Activated naive CD4-positive, alpha-beta T cell treated with anti-CD3 and anti-CD28 coated beads, Interleukin-2, amount 10 ng/mL, durations not matched to agents 7 days and 5 days (primary cell): ENCODE measurements around the gene BACH2.

Experiments used
- CTCF ChIA-PET: fragments of 350-600 bp; sonication (Branson Sonifier 250); formaldehyde crosslinking; loops from one replicate; lab custom pipeline; 2021; ENCODE audit warnings: antibody characterized with exemption; lab: Charles Lee
- DNase-seq: peaks from one replicate; pipeline ENCODE4 v3.0.0-alpha.2; 2020
- H3K27ac Mint-ChIP-seq: one replicate; pipeline ENCODE4 v1.8.0; 2021; ENCODE audit warnings: mild to moderate bottlenecking, moderate library complexity, mixed read lengths
- H3K27me3 Mint-ChIP-seq: one replicate; pipeline ENCODE4 v1.8.0; 2021; ENCODE audit warnings: mild to moderate bottlenecking, mixed read lengths
- H3K36me3 Mint-ChIP-seq: one replicate; pipeline ENCODE4 v1.8.0; 2021; ENCODE audit warnings: mixed read lengths
- H3K4me1 Mint-ChIP-seq: one replicate; pipeline ENCODE4 v1.8.0; 2021; ENCODE audit warnings: mixed read lengths
- H3K4me3 Mint-ChIP-seq: one replicate; pipeline ENCODE4 v1.8.0; 2021; ENCODE audit warnings: mild to moderate bottlenecking, moderate library complexity, mixed read lengths
- H3K9me3 Mint-ChIP-seq: one replicate; pipeline ENCODE4 v1.8.0; 2021; ENCODE audit warnings: mixed read lengths

BACH2 gene

DNA sequence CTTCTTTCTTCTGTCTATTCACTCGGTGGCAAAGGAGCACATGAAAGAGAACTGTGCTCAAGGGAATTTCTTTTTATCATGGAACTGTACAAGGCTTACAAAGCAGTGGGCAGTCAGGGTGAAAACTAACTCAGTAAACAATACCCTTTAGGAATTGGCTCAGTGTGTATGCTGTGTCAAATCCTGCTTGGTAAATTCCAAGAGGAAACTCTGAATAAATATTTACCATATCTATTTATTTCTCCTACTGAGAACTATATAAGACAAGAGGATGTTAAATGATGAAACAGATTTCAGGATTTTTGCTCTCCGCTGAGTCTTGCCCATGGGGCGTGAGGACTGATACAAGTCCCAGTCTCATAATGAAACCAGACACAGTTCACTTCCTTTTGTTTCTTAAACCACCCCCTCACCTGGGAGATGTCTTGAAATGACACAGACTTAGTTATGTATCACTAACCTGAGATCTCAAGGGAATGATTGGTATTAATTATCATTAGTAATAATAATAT is 188.8 kb downstream of the BACH2 start:
- H3K9me3 Mint-ChIP-seq: peaks cover 8% of the 10 kb centered on the region
- CTCF ChIA-PET: interaction anchor here (0.7 to 3.2 kb wide), 5 partner anchors 10 to 735 kb away, joined by 3 to 7 read pairs (median 4); no protein-coding TSS in a partner anchor
- H3K27ac Mint-ChIP-seq: peak overlapping the region; percentile 24
- H3K4me1 Mint-ChIP-seq: peaks cover 96% of the 10 kb centered on the region
- H3K4me3 Mint-ChIP-seq: no peak overlapping the region
- peaks cover 48% of the 10 kb centered on the region for H3K36me3 Mint-ChIP-seq
- peak; percentile 53 for DNase-seq
- H3K27me3 Mint-ChIP-seq: no peaks in the 10 kb centered on the region

DNA sequence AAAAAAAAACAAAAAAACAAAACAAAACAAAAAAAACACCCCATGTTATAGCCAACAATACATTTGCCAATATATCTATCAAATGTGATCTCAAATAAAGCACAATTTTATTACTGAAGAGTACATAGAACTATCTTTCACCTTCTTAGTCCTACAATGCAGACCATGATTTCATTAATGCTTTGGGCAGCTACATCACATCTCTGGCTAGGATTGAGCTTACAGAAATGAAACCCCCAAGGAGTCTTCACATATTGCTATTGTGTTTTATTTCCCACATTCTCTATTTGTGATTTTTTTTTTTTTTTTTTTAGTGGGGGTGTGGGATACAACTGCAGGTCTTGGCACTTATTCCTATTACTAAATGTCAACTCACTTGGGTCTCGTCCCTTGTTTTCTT is 189.3 kb downstream of the BACH2 start:
- peak overlapping the region; percentile 24 for H3K27ac Mint-ChIP-seq
- CTCF ChIA-PET: interaction anchor here (0.7 to 1.6 kb wide), 4 partner anchors 10 to 735 kb away, joined by 3 to 4 read pairs (median 4); no protein-coding TSS in a partner anchor
- H3K4me1 Mint-ChIP-seq: peaks cover 93% of the 10 kb centered on the region
- no peak overlapping the region for H3K4me3 Mint-ChIP-seq
- H3K36me3 Mint-ChIP-seq: peaks cover 45% of the 10 kb centered on the region
- H3K27me3 Mint-ChIP-seq: no peaks in the 10 kb centered on the region
- peaks cover 5% of the 10 kb centered on the region for H3K9me3 Mint-ChIP-seq
- DNase-seq: no peak

DNA sequence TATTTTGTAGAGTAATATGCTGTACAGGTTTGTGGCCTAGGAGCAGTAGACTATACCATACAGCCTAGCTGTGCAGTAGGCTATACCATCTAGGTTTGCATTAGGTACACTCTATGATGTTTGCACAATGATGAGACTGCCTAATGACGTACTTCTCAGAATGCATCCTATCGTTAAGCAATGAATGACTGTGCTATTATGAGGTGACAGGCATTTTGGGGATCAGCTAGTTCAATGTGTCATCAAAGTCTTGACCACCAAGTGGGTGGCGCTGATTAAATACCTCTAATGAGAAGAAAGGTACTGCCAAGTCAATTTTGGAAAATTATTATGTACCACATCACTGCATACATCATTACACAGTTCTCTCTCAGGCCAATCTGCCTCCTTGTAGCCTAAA is 190.2 kb downstream of the BACH2 start:
- Mint-ChIP-seq H3K27me3 (no peaks in the 10 kb centered on the region), H3K9me3 (peaks cover 6% of the 10 kb centered on the region), H3K27ac (peak overlapping the region; percentile 64), H3K36me3 (peaks cover 39% of the 10 kb centered on the region), H3K4me3 (no peak overlapping the region), H3K4me1 (peaks cover 88% of the 10 kb centered on the region)
- CTCF ChIA-PET: interaction anchor here (0.9 to 2.1 kb wide), 7 partner anchors 9 to 189 kb away, joined by 3 to 8 read pairs (median 4); no protein-coding TSS in a partner anchor
- DNase-seq: no peak

- peak overlapping the region; percentile 64 for H3K27ac Mint-ChIP-seq
- CTCF ChIA-PET: interaction anchor here (1.0 to 2.1 kb wide), 7 partner anchors 9 to 368 kb away, joined by 3 to 8 read pairs (median 4); no protein-coding TSS in a partner anchor
- H3K36me3 Mint-ChIP-seq: peaks cover 44% of the 10 kb centered on the region
- DNase-seq: no peak
- H3K27me3 Mint-ChIP-seq: no peaks in the 10 kb centered on the region
- peaks cover 13% of the 10 kb centered on the region for H3K9me3 Mint-ChIP-seq
- peaks cover 88% of the 10 kb centered on the region for H3K4me1 Mint-ChIP-seq
- H3K4me3 Mint-ChIP-seq: no peak overlapping the region
Measured at GRCh38 chr6:90105506-90106170, 191.0 kb downstream of the BACH2 start.

GRCh38 chr6:90103056-90103800 is 193.4 kb downstream of the BACH2 start:
- CTCF ChIA-PET: no interaction called here
- Mint-ChIP-seq H3K4me3 (peak overlapping the region; percentile 14), H3K9me3 (peaks cover 10% of the 10 kb centered on the region), H3K4me1 (peaks cover 86% of the 10 kb centered on the region), H3K27me3 (no peaks in the 10 kb centered on the region), H3K27ac (peak overlapping the region; percentile 81), H3K36me3 (peaks cover 45% of the 10 kb centered on the region)
- DNase-seq: peak; percentile 40

DNA sequence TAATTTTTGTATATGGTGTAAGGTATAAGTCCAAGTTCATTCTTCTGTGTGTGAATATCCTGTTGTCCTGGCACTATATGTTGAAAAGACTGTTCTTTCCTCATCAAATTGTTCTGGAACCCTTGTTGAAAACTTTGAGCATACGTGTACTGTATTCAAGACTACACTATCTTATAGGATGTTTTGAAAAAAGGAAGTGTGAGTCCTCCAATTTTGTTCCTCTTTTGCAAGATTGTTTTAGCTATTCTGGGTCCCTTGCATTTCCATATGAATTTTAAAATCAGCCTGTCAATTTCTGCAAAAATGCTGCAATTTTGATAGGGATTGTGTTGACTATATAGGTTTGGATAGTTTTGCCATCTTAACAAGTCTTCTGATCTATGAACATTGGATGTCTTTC is 195.2 kb downstream of the BACH2 start:
- Mint-ChIP-seq H3K36me3 (peaks cover 47% of the 10 kb centered on the region), H3K9me3 (peaks cover 10% of the 10 kb centered on the region), H3K27ac (no peak overlapping the region), H3K27me3 (no peaks in the 10 kb centered on the region), H3K4me3 (no peak overlapping the region), H3K4me1 (peaks cover 89% of the 10 kb centered on the region)
- DNase-seq: no peak
- CTCF ChIA-PET: no interaction called here

GRCh38 chr6:90100059-90100665 is 196.5 kb downstream of the BACH2 start:
- peaks cover 51% of the 10 kb centered on the region for H3K36me3 Mint-ChIP-seq
- no peak overlapping the region for H3K4me3 Mint-ChIP-seq
- H3K9me3 Mint-ChIP-seq: peaks cover 10% of the 10 kb centered on the region
- H3K4me1 Mint-ChIP-seq: peaks cover 89% of the 10 kb centered on the region
- no peak for DNase-seq
- H3K27me3 Mint-ChIP-seq: no peaks in the 10 kb centered on the region
- CTCF ChIA-PET: interaction anchor here (2.7 kb wide), 1 partner anchor 17 kb away, joined by 13 read pairs; no protein-coding TSS in a partner anchor
- H3K27ac Mint-ChIP-seq: peak overlapping the region; percentile 4

DNA sequence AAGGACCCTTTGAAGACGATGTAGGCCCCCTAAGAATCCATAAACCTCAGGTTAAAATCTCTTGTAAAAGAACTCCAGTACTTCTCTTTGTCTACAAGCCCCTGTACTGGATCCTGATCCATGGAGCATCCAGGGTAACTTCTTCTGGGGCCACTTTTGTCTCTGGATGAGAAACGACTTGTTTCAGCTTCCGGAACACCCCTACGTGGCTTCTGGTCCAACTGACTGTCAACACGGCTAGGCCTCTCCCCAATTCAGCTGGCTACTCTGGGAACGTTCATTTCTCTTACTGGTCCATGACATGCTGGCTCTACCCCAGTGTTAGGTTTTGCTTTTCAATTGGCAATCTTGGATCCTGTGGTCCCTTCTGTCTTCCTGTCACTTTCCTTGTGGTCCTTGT is 198.0 kb downstream of the BACH2 start:
- CTCF ChIA-PET: interaction anchor here (0.6 to 2.7 kb wide), 8 partner anchors 11 to 190 kb away, joined by 3 to 13 read pairs (median 3); no protein-coding TSS in a partner anchor
- H3K27me3 Mint-ChIP-seq: no peaks in the 10 kb centered on the region
- H3K4me3 Mint-ChIP-seq: no peak overlapping the region
- H3K27ac Mint-ChIP-seq: peak overlapping the region; percentile 78
- H3K9me3 Mint-ChIP-seq: peaks cover 10% of the 10 kb centered on the region
- peaks cover 47% of the 10 kb centered on the region for H3K36me3 Mint-ChIP-seq
- DNase-seq: no peak
- peaks cover 89% of the 10 kb centered on the region for H3K4me1 Mint-ChIP-seq

- Mint-ChIP-seq H3K36me3 (peaks cover 46% of the 10 kb centered on the region), H3K4me1 (peaks cover 85% of the 10 kb centered on the region), H3K27me3 (no peaks in the 10 kb centered on the region), H3K9me3 (peaks cover 10% of the 10 kb centered on the region), H3K4me3 (peak overlapping the region; percentile 7), H3K27ac (peak overlapping the region; percentile 78)
- peak; percentile 51 for DNase-seq
- CTCF ChIA-PET: interaction anchor here (0.6 to 2.7 kb wide), 10 partner anchors 10 to 191 kb away, joined by 3 to 13 read pairs (median 4); no protein-coding TSS in a partner anchor
Measured at GRCh38 chr6:90098001-90098531, 198.6 kb downstream of the BACH2 start.

GRCh38 chr6:90097356-90097755 is 199.3 kb downstream of the BACH2 start:
- H3K4me1 Mint-ChIP-seq: peaks cover 81% of the 10 kb centered on the region
- peaks cover 8% of the 10 kb centered on the region for H3K9me3 Mint-ChIP-seq
- peaks cover 47% of the 10 kb centered on the region for H3K36me3 Mint-ChIP-seq
- no peak for DNase-seq
- H3K27ac Mint-ChIP-seq: peak overlapping the region; percentile 78
- H3K4me3 Mint-ChIP-seq: no peak overlapping the region
- CTCF ChIA-PET: interaction anchor here (1.0 to 2.7 kb wide), 9 partner anchors 8 to 191 kb away, joined by 3 to 13 read pairs (median 4); no protein-coding TSS in a partner anchor
- H3K27me3 Mint-ChIP-seq: no peaks in the 10 kb centered on the region

GRCh38 chr6:90096818-90097217 is 199.8 kb downstream of the BACH2 start:
- Mint-ChIP-seq H3K4me3 (no peak overlapping the region), H3K4me1 (peaks cover 78% of the 10 kb centered on the region), H3K36me3 (peaks cover 47% of the 10 kb centered on the region), H3K9me3 (peaks cover 8% of the 10 kb centered on the region), H3K27me3 (no peaks in the 10 kb centered on the region), H3K27ac (peak overlapping the region; percentile 61)
- CTCF ChIA-PET: interaction anchor here (0.9 to 1.6 kb wide), 6 partner anchors 9 to 182 kb away, joined by 3 to 4 read pairs (median 4); no protein-coding TSS in a partner anchor
- no peak for DNase-seq

DNA sequence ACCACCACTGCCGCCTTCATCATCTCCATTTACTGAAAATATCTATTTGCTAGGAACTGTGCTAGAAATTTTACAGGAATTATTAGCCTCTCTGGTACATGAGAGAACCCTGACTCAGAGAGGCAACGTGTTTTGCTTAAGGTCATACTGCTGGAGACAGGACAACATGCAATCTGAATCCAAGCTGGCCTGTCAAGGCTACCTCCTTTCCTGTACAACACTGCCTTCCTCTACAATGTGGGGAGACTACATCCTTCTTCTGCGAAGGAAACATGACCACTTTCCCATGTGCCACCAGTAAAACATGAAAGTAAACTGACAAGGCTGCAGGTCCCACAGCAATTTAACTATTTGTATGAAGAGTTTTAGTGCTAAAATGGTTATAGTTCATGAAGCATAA is 200.9 kb downstream of the BACH2 start:
- H3K36me3 Mint-ChIP-seq: peaks cover 43% of the 10 kb centered on the region
- CTCF ChIA-PET: interaction anchor here (0.8 to 3.0 kb wide), 5 partner anchors 10 to 183 kb away, joined by 3 to 8 read pairs (median 4); no protein-coding TSS in a partner anchor
- H3K27me3 Mint-ChIP-seq: no peaks in the 10 kb centered on the region
- H3K4me1 Mint-ChIP-seq: peaks cover 76% of the 10 kb centered on the region
- peak overlapping the region; percentile 81 for H3K27ac Mint-ChIP-seq
- peak overlapping the region; percentile 11 for H3K4me3 Mint-ChIP-seq
- no peak for DNase-seq
- H3K9me3 Mint-ChIP-seq: peaks cover under 1% of the 10 kb centered on the region

GRCh38 chr6:90095145-90095544 is 201.5 kb downstream of the BACH2 start:
- H3K4me3 Mint-ChIP-seq: peak overlapping the region; percentile 11
- peaks cover 77% of the 10 kb centered on the region for H3K4me1 Mint-ChIP-seq
- CTCF ChIA-PET: interaction anchor here (1.1 to 3.0 kb wide), 2 partner anchors 10 to 13 kb away, joined by 3 to 8 read pairs; no protein-coding TSS in a partner anchor
- H3K36me3 Mint-ChIP-seq: peaks cover 43% of the 10 kb centered on the region
- H3K9me3 Mint-ChIP-seq: no peaks in the 10 kb centered on the region
- H3K27ac Mint-ChIP-seq: peak overlapping the region; percentile 81
- no peaks in the 10 kb centered on the region for H3K27me3 Mint-ChIP-seq
- no peak for DNase-seq
